Brain microvascular endothelial cell (primary cell): ENCODE results near the gene APOC4.
A peak's percentile ranks its signal among the peaks of the same experiment; 100 is the strongest.
"Not testable (repeated sequence)": the region's sequence is repeated elsewhere in the genome, so short reads cannot be mapped to it uniquely, and the experiment has no call there.

Source experiments
- DNase-seq: peaks from one replicate; pipeline ENCODE4 v3.0.0-alpha.2; 2020
- H3K27ac ChIP-seq: fragments of 250-450 bp; sonication (Bioruptor Pico); 2 replicates; pipeline ENCODE4 v1.5.1; 2020; ENCODE audit warnings: mild to moderate bottlenecking, moderate library complexity
- H3K27me3 ChIP-seq: fragments of 250-450 bp; sonication (Bioruptor Pico); replicated peaks from 2 replicates; pipeline ENCODE4 v1.5.1; 2020; ENCODE audit warnings: mild to moderate bottlenecking
- H3K36me3 ChIP-seq: fragments of 250-450 bp; sonication (Bioruptor Pico); replicated peaks from 2 replicates; pipeline ENCODE4 v1.5.1; 2020; ENCODE audit warnings: mild to moderate bottlenecking
- H3K4me3 ChIP-seq: 2 replicates; pipeline ENCODE4 v1.5.1; 2011; ENCODE audit warnings: low read depth, mild to moderate bottlenecking, control low read depth, low read length, moderate library complexity
- in situ Hi-C: cut with HindIII; loops from 2 replicates; pipeline ENCODE4 v1.10.0; 2017; ENCODE audit warnings: low sequenced_read_pairs, low pct_ligation_motif_present
- TF ChIP-seq, protein P1 (sequence below): IDR thresholded peaks from 2 replicates; pipeline ENCODE4 v1.5.1; 2011; ENCODE audit warnings: low read depth, mild to moderate bottlenecking, moderate library complexity, low read length, control low read depth, inconsistent platforms; ENCODE audit errors: missing control alignments

The APOC4 gene

DNA sequence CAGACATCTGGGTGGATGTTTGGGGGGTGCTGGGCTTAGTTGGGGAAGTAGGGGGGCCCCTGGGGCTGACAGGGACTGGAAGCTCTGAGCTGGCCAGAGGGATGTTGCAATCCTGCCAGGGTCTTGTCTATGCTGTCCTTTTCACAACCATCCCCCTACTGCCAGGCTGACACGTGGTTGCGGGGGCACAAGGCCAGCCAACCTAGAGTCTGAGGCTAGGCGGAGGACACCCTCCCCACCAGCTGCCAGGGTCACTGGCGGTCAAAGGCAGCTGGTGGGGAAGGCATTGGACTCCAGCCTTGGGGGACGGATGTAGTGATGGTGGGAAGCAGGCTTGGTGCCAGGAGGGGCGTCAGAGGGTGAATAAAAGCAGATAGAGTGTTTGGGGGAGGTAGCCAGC lies 29.2 kb upstream of the APOC4 start:
- TF ChIP-seq, protein P1, sequence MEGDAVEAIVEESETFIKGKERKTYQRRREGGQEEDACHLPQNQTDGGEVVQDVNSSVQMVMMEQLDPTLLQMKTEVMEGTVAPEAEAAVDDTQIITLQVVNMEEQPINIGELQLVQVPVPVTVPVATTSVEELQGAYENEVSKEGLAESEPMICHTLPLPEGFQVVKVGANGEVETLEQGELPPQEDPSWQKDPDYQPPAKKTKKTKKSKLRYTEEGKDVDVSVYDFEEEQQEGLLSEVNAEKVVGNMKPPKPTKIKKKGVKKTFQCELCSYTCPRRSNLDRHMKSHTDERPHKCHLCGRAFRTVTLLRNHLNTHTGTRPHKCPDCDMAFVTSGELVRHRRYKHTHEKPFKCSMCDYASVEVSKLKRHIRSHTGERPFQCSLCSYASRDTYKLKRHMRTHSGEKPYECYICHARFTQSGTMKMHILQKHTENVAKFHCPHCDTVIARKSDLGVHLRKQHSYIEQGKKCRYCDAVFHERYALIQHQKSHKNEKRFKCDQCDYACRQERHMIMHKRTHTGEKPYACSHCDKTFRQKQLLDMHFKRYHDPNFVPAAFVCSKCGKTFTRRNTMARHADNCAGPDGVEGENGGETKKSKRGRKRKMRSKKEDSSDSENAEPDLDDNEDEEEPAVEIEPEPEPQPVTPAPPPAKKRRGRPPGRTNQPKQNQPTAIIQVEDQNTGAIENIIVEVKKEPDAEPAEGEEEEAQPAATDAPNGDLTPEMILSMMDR: no peak
- Histone ChIP-seq H3K36me3 (no peaks in the 10 kb centered on the region), H3K4me3 (no peak overlapping the region), H3K27ac (no peak overlapping the region), H3K27me3 (no peaks in the 10 kb centered on the region)
- no peak for DNase-seq
- in situ Hi-C loops: no loop called here

DNA sequence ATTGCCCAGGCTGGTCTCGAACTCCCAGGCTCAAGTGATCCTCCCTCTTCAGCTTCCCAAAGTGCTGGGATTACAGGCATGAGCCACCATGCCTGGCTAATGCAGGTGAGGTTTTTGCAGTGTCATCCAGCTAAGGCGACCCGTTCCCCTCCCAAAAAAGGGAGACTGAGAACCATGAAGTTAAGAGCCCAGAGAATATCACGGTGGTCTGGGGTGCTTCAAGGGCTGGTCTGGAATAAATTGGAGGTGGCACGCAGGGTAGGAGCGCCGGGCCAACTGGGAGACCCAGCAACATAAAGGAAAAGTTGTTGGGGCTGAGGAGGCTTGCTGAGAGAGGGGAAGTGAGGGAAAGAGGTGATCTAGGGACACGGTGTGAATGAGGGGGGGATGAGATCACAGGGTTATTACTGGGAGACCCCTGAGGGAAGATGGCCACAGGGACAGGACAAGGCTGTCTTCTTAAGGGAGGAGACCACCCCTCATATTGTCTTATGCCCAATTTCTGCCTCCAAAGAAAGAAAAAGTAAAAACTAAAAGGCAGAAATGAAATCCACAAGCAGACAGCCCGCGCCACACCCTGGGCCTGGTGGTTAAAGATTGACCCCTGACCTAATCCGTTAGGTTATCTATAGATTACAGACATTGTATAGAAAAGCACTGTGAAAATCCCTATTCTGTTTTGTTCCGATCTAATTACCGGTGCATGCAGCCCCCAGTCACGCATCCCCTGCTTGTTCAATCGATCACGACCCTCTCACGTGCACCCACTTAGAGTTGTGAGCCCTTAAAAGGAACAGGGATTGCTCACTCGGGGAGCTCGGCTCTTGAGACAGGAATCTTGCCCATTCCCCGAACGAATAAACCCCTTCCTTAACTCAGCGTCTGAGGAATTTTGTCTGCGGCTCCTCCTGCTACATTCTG lies 28.3 kb upstream of the APOC4 start:
- H3K36me3 ChIP-seq, in situ Hi-C loops, DNase-seq, H3K4me3 ChIP-seq, H3K27me3 ChIP-seq, H3K27ac ChIP-seq: not testable (repeated sequence)

DNA sequence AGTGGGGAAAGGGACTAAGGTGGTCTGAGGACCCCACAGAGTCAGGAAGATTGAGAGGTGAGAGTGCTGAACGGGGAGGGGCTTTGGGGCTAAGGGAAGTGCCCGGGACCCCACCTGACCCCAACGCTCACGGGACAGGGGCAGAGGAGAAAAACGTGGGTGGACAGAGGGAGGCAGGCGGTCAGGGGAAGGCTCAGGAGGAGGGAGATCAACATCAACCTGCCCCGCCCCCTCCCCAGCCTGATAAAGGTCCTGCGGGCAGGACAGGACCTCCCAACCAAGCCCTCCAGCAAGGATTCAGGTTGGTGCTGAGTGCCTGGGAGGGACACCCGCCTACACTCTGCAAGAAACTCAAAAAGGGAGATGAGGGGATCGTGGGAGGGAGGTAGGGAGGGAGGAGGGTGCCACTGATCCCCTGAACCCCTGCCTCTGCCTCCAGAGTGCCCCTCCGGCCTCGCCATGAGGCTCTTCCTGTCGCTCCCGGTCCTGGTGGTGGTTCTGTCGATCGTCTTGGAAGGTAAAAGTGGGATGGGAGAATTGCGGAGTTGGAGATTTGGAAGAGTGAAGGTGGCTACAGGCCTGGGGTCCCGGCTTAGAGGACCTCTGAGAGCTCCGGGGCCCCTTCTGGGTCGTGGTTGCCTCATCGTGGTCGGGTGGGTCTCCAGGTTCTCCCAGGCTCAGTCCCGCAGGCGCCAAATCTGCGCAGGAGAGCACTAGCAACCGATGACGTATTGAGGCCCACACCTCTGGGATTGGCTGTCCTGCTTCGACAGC lies 27.4 kb upstream of the APOC4 start, which contains the start of gene APOC1:
TSS of gene APOC1 (plus strand) at position 176 of the 774 bp plus-strand sequence. CDS start at position 460, 284 bp downstream.
- Histone ChIP-seq H3K27ac (peak within 1 kb of the TSS; percentile 66), H3K4me3 (peak within 1 kb of the TSS; percentile 58)
- H3K36me3 ChIP-seq, in situ Hi-C loops, H3K27me3 ChIP-seq: not testable (repeated sequence)
- peak; percentile 72 for DNase-seq

DNA sequence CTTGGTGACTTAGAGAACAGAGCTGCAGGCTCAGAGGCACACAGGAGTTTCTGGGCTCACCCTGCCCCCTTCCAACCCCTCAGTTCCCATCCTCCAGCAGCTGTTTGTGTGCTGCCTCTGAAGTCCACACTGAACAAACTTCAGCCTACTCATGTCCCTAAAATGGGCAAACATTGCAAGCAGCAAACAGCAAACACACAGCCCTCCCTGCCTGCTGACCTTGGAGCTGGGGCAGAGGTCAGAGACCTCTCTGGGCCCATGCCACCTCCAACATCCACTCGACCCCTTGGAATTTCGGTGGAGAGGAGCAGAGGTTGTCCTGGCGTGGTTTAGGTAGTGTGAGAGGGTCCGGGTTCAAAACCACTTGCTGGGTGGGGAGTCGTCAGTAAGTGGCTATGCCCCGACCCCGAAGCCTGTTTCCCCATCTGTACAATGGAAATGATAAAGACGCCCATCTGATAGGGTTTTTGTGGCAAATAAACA lies 17.8 kb upstream of the APOC4 start:
- H3K27me3 ChIP-seq: no peaks in the 10 kb centered on the region

DNA sequence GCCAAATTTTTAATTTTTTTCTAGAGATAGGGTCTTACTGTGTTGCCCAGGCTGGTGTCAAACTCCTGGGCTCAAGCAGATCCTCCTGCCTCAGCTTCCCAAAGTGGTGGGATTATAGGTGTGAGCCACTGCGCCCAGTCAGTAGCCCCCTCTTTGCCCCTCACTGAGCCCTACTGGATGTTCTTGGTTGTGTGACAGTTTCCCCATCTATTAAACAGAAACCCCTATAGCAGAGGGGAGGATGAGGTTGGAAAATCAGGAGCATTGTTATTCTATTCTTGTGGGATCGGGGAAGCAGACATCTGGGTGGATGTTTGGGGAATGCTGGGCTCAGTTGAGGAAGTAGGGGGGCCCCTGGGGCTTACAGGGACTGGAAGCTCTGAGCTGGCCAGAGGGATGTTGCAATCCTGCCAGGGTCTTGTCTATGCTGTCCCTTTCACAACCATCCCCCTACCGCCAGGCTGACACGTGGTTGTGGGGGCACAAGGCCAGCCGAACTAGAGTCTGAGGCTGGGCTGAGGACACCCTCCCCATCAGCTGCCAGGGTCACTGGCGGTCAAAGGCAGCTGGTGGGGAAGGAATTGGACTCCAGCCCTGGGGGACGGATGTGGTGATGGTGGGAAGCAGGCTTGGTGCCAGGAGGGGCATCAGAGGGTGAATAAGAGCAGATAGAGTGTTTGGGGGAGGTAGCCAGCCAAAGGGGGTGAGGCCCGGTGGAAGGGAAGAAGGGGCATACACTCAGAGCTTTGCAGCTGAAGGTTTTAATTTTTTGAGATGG lies 16.7 kb upstream of the APOC4 start:
- H3K4me3 ChIP-seq: no peak overlapping the region
- TF ChIP-seq, protein P1: no peak
- no peak overlapping the region for H3K27ac ChIP-seq
- H3K27me3 ChIP-seq: no peaks in the 10 kb centered on the region
- in situ Hi-C loops: no loop called here
- no peaks in the 10 kb centered on the region for H3K36me3 ChIP-seq
- DNase-seq: no peak

More for the DNA sequence above, 17.8 kb upstream of the APOC4 start:
- H3K27ac ChIP-seq: no peak overlapping the region
- H3K36me3 ChIP-seq: no peaks in the 10 kb centered on the region
- in situ Hi-C loops: no loop called here
- H3K4me3 ChIP-seq: no peak overlapping the region
- DNase-seq: no peak
- TF ChIP-seq, protein P1: no peak

DNA sequence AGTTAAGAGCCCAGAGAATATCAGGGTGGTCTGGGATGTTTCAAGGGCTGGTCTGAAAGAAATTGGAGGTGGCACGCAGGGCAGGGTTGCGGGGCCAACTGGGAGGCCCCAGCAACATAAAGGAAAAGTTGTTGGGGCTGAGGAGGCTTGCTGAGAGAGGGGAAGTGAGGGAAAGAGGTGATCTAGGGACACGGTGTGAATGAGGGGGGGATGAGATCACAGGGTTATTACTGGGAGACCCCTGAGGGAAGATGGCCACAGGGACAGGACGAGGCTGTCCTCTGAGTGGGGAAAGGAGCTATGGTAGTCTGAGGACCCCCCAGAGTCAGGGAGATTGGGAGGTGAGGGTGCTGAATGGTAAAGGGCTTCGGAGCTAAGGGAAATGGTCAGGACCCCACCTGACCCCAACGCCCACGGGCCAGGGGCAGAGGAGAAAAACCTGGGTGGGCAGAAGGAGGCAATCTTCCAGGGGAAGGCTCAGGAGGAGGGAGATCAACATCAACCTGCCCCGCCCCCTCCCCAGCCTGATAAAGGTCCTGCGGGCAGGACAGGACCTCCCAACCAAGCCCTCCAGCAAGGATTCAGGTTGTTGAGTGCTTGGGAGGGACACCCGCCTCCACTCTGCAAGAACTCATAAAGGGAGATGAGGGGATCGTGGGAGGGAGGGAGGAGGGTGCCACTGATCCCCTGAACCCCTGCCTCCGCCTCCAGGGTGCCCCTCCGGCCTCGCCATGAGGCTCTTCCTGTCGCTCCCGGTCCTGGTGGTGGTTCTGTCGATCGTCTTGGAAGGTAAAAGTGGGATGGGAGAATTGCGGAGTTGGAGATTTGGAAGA lies 15.6 kb upstream of the APOC4 start:
- in situ Hi-C loops, H3K27ac ChIP-seq, DNase-seq, H3K36me3 ChIP-seq, H3K27me3 ChIP-seq: not testable (repeated sequence)
- H3K4me3 ChIP-seq: peak overlapping the region; percentile 13
